A673 (cell line): ENCODE measurements around the gene GRIA1. TPM values are rescaled to one million over a fixed set of nuclear protein-coding genes. Genes with fewer than 3 reads are reported as not detected.

Source experiments
- BruUV-seq: library from RNA; stranded (reverse); fragments of 400-500 nt; replicated peaks from 2 replicates; lab custom pipeline; 2021; lab: Mats Ljungman, UMichigan
- CTCF ChIA-PET: fragments of 300-600 bp; sonication (Branson Sonifier 250); formaldehyde crosslinking; loops from one replicate; lab custom pipeline; 2022; ENCODE audit warnings: antibody characterized with exemption; lab: Charles Lee
- POLR2A ChIA-PET: fragments of 300-600 bp; sonication (Branson Sonifier 250); formaldehyde crosslinking; loops from one replicate; lab custom pipeline; 2022; ENCODE audit warnings: antibody characterized with exemption; ENCODE audit not compliant: low non-redundant PET; lab: Charles Lee
- DNase-seq: peaks from one replicate; pipeline ENCODE4 v3.0.0-alpha.2; 2015; ENCODE audit warnings: low spot score
- H3K27ac ChIP-seq: fragments of 200-600 bp; sonication (generic); 2 replicates; pipeline ENCODE4 v1.5.1; 2016; ENCODE audit warnings: mixed run types, low read depth, mild to moderate bottlenecking, mixed read lengths, antibody characterized with exemption, low read length; ENCODE audit not compliant: poor library complexity, severe bottlenecking
- H3K27me3 ChIP-seq: fragments of 200-600 bp; sonication (generic); replicated peaks from 2 replicates; pipeline ENCODE4 v1.6.1; 2017; ENCODE audit warnings: mixed run types, low read depth, mild to moderate bottlenecking, mixed read lengths, antibody characterized with exemption, low read length; ENCODE audit not compliant: insufficient read depth, poor library complexity
- H3K36me3 ChIP-seq: fragments of 200-600 bp; sonication (generic); 2 replicates; pipeline ENCODE4 v1.6.1; 2016; ENCODE audit warnings: mixed run types, mild to moderate bottlenecking, mixed read lengths, antibody characterized with exemption, low read length; ENCODE audit not compliant: insufficient read depth, poor library complexity, severe bottlenecking
- H3K4me1 ChIP-seq: fragments of 200-600 bp; sonication (generic); 2 replicates; pipeline ENCODE4 v1.6.1; 2017; ENCODE audit warnings: mixed run types, mild to moderate bottlenecking, mixed read lengths, antibody characterized with exemption, low read length; ENCODE audit not compliant: insufficient read depth, poor library complexity, severe bottlenecking
- H3K4me3 ChIP-seq: fragments of 200-600 bp; sonication (generic); 2 replicates; pipeline ENCODE4 v1.5.1; 2016; ENCODE audit warnings: low read depth, mixed run types, mild to moderate bottlenecking, mixed read lengths, low read length; ENCODE audit not compliant: poor library complexity, severe bottlenecking
- H3K9me3 ChIP-seq: fragments of 200-600 bp; sonication (generic); 2 replicates; pipeline ENCODE4 v1.6.1; 2016; ENCODE audit warnings: mixed run types, low read depth, mild to moderate bottlenecking, mixed read lengths, antibody characterized with exemption, low read length; ENCODE audit not compliant: poor library complexity, severe bottlenecking
- EZH2 ChIP-seq: fragments of 200-600 bp; sonication (generic); IDR thresholded peaks from 2 replicates; pipeline ENCODE4 v1.6.1; 2017; ENCODE audit warnings: borderline replicate concordance, low read depth, mild to moderate bottlenecking, mixed read lengths, antibody characterized with exemption, low read length; ENCODE audit not compliant: poor library complexity, severe bottlenecking
- intact Hi-C: fragments of 100-400 bp; cut with micrococcal nuclease; formaldehyde crosslinking; loops from one replicate; pipeline ENCODE4 v1.10.0; 2022; ENCODE audit not compliant: unreplicated experiment
- total RNA-seq: library from RNA; stranded (reverse); gene quantifications from 2 replicates; pipeline ENCODE4 v1.2.3, GENCODE V29; 2021
- TF ChIP-seq, protein P1 (sequence below): fragments of 300-800, 200-600 bp; sonication (generic); conservative IDR thresholded peaks from 2 replicates; pipeline ENCODE4 v1.5.1; 2017; ENCODE audit warnings: low read depth, mild to moderate bottlenecking, antibody characterized with exemption, low read length, moderate library complexity, mixed read lengths

GRIA1 gene
- total RNA-seq, 1 experiment from 2014 or later, result 0.69 TPM

- Histone ChIP-seq H3K4me3 (no peak overlapping the region), H3K27ac (no peak overlapping the region), H3K27me3 (peaks cover 3% of the 10 kb centered on the region), H3K36me3 (no peaks in the 10 kb centered on the region), H3K9me3 (no peaks in the 10 kb centered on the region), H3K4me1 (no peaks in the 10 kb centered on the region)
- no peak for TF ChIP-seq EZH2
- TF ChIP-seq, protein P1, sequence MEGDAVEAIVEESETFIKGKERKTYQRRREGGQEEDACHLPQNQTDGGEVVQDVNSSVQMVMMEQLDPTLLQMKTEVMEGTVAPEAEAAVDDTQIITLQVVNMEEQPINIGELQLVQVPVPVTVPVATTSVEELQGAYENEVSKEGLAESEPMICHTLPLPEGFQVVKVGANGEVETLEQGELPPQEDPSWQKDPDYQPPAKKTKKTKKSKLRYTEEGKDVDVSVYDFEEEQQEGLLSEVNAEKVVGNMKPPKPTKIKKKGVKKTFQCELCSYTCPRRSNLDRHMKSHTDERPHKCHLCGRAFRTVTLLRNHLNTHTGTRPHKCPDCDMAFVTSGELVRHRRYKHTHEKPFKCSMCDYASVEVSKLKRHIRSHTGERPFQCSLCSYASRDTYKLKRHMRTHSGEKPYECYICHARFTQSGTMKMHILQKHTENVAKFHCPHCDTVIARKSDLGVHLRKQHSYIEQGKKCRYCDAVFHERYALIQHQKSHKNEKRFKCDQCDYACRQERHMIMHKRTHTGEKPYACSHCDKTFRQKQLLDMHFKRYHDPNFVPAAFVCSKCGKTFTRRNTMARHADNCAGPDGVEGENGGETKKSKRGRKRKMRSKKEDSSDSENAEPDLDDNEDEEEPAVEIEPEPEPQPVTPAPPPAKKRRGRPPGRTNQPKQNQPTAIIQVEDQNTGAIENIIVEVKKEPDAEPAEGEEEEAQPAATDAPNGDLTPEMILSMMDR, result no peak
- intact Hi-C loops, result no loop called here
- DNase-seq, result no peak
- ChIA-PET POLR2A (no interaction called here), CTCF (interaction anchor here (0.6 kb wide), 1 partner anchor 111 kb away, joined by 7 read pairs; no protein-coding TSS in a partner anchor)
- BruUV-seq, result no TSS peak
Observed at GRCh38 chr5:153783362-153783658, 292.8 kb downstream of the GRIA1 start.

- BruUV-seq, result no TSS peak
- intact Hi-C loops, result no loop called here
Observed at GRCh38 chr5:153784277-153784676, 293.8 kb downstream of the GRIA1 start.

DNA sequence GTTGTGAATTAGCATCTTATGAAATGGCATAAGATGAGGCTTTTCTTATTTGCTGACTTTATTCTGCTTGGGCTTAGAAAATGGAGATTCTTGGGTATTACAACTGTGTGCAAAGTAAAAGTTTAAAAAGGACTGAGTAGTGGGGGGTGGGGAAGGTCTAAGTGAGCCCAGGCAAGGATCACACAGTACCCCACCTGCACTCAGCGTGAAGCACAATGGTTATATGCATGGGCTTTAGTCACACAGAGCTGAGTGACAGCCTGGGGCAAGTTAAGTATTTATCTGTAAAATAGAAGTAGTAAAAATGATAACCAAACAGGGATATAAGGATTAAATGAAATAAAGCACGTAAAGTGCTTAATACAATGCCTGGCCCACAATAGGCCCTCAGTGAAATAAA is 300.9 kb downstream of the GRIA1 start:
- Histone ChIP-seq H3K27ac (no peak overlapping the region), H3K9me3 (no peaks in the 10 kb centered on the region), H3K4me3 (no peak overlapping the region), H3K4me1 (no peaks in the 10 kb centered on the region), H3K36me3 (no peaks in the 10 kb centered on the region), H3K27me3 (no peaks in the 10 kb centered on the region)
- DNase-seq, result no peak
- CTCF ChIA-PET, result interaction anchor here (0.6 kb wide), 1 partner anchor 131 kb away, joined by 3 read pairs; no protein-coding TSS in a partner anchor
- intact Hi-C loops, result no loop called here
- TF ChIP-seq EZH2, result no peak
- POLR2A ChIA-PET, result no interaction called here
- no TSS peak for BruUV-seq

More at GRCh38 chr5:153784277-153784676, 293.8 kb downstream of the GRIA1 start:
- H3K4me3 ChIP-seq, result no peak overlapping the region
- peaks cover 3% of the 10 kb centered on the region for H3K27me3 ChIP-seq
- H3K36me3 ChIP-seq, result no peaks in the 10 kb centered on the region
- H3K27ac ChIP-seq, result no peak overlapping the region
- ChIA-PET POLR2A (no interaction called here), CTCF (no interaction called here)
- no peak for DNase-seq
- no peaks in the 10 kb centered on the region for H3K4me1 ChIP-seq
- TF ChIP-seq, protein P1, result no peak
- no peak for TF ChIP-seq EZH2
- H3K9me3 ChIP-seq, result no peaks in the 10 kb centered on the region

DNA sequence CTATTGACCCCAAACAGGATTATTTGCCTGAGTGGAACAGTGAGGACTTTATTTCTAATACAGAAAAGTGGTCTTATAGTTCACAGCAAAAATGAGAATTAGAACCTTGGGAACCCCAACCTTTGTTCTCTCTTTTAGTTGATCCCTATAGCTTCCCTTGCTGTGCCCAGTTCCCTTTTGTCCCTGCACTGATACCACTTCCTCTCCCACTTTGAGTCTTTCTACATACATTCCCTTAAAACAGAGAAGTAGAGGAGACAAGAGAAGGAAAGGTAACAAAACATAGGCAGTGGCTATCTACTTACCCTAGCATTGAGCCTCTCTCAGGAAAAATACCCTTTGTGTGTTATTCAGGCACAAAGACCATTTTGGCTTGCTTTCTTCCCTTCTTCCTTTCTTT is 301.8 kb downstream of the GRIA1 start:
- CTCF ChIA-PET, result interaction anchor here (0.6 kb wide), 1 partner anchor 132 kb away, joined by 3 read pairs; no protein-coding TSS in a partner anchor
- DNase-seq, result no peak
- H3K9me3 ChIP-seq, result no peaks in the 10 kb centered on the region
- intact Hi-C loops, result no loop called here
- H3K4me1 ChIP-seq, result no peaks in the 10 kb centered on the region
- H3K4me3 ChIP-seq, result no peak overlapping the region
- TF ChIP-seq, protein P1, result no peak
- no peak for TF ChIP-seq EZH2
- no peaks in the 10 kb centered on the region for H3K36me3 ChIP-seq
- H3K27ac ChIP-seq, result no peak overlapping the region
- H3K27me3 ChIP-seq, result no peaks in the 10 kb centered on the region
- POLR2A ChIA-PET, result no interaction called here
- BruUV-seq, result no TSS peak
